ENCODE data around the gene PLB1.

DNA sequence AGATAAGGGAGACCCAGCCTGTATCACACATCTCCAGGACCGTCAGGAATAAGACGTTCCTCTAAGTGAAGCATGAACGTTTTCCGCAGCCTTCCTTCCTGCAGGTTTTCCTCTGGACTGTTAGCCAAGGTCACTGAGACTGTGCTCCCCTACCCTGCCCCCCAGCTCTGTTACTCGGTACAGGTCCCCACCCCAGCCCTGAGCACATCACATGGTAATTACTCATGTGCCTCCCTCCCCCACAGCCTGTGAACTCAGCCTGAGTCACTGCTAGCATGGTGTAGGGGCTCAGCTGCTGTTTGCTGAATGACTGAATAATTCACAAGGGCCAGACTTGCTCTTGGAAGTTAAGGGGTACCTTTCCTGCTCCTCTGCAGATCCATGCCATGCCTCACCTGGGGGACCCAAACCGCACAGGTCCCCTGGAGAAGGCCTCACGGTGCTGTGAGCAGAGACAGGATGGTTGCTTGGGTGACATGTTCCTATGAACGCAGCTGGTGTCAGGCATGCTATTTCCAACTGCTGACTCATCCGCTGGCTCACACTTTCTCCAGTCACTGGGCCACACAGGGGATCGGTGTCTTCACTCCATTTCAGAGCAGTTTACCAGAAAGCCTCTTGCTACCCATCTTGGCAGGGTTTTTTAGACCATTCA lies 88.2 kb downstream of the PLB1 start:
- TF ChIP-seq, protein P1, sequence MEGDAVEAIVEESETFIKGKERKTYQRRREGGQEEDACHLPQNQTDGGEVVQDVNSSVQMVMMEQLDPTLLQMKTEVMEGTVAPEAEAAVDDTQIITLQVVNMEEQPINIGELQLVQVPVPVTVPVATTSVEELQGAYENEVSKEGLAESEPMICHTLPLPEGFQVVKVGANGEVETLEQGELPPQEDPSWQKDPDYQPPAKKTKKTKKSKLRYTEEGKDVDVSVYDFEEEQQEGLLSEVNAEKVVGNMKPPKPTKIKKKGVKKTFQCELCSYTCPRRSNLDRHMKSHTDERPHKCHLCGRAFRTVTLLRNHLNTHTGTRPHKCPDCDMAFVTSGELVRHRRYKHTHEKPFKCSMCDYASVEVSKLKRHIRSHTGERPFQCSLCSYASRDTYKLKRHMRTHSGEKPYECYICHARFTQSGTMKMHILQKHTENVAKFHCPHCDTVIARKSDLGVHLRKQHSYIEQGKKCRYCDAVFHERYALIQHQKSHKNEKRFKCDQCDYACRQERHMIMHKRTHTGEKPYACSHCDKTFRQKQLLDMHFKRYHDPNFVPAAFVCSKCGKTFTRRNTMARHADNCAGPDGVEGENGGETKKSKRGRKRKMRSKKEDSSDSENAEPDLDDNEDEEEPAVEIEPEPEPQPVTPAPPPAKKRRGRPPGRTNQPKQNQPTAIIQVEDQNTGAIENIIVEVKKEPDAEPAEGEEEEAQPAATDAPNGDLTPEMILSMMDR (IDR thresholded peaks at IDR 0.05): no peak
- TF ChIP-seq POLR2A (IDR thresholded peaks at IDR 0.05): peak in 1 of 2 donors; percentile 56

Data from adrenal gland (tissue), 5 donors.